Measurements from ENCODE around the gene NLE1. TPM values are rescaled to one million over a fixed set of nuclear protein-coding genes. Genes with fewer than 3 reads are reported as not detected.
A peak's percentile ranks its signal among the peaks of the same experiment; 100 is the strongest.

NLE1 gene
- total RNA-seq, 2 donors from 2014 or later = 9.1 to 18.5 TPM

DNA sequence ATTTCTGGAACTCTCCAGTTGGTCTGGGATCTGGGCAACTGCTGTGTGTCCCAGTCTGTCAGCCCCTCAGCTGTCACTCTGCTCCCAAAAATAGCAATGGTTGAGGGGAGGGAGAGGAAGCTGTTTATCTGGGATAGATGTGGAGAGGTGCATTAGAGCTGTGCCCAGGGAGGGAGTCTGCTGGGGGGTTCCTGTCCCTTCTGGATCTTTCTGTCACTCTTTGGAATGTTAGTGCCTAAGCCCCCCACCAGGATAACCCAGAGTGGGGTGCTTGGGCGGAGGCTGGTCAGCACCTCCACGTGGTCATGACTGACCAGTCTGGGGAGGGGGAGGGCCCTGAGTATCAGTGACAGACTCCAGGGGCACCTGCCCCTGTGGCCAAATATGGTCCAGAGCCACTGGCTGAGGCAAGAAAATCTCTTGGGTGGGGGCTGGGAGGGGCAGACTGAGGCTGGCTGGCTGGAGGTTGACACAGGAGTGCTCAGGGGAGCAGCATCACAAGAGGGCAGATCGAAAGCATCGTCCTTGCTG is 5.3 kb upstream of the NLE1 start, which contains the start of gene UNC45B:
UNC45B (plus strand) TSS at position 443 of the 531 bp plus-strand sequence. CDS start 447 bp downstream, outside the sequence.
- Histone ChIP-seq H3K27me3 (no peaks in the 10 kb centered on the region), H3K27ac (no peak within 1 kb of the TSS), H3K4me3 (no peak within 1 kb of the TSS), H3K9ac (ENCODE audit: low read depth in 2 of 2, low read length in 2 of 2) (no peak within 1 kb of the TSS), H3K9me3 (no peaks in the 10 kb centered on the region), H3K4me1 (no peaks in the 10 kb centered on the region), H3K36me3 (no peaks in the 10 kb centered on the region)
- intact Hi-C loops (cut with DNase I) = no loop called here
- TF ChIP-seq, protein P1, sequence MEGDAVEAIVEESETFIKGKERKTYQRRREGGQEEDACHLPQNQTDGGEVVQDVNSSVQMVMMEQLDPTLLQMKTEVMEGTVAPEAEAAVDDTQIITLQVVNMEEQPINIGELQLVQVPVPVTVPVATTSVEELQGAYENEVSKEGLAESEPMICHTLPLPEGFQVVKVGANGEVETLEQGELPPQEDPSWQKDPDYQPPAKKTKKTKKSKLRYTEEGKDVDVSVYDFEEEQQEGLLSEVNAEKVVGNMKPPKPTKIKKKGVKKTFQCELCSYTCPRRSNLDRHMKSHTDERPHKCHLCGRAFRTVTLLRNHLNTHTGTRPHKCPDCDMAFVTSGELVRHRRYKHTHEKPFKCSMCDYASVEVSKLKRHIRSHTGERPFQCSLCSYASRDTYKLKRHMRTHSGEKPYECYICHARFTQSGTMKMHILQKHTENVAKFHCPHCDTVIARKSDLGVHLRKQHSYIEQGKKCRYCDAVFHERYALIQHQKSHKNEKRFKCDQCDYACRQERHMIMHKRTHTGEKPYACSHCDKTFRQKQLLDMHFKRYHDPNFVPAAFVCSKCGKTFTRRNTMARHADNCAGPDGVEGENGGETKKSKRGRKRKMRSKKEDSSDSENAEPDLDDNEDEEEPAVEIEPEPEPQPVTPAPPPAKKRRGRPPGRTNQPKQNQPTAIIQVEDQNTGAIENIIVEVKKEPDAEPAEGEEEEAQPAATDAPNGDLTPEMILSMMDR (IDR thresholded peaks at IDR 0.05) = no peak
- no peak for DNase-seq

DNA sequence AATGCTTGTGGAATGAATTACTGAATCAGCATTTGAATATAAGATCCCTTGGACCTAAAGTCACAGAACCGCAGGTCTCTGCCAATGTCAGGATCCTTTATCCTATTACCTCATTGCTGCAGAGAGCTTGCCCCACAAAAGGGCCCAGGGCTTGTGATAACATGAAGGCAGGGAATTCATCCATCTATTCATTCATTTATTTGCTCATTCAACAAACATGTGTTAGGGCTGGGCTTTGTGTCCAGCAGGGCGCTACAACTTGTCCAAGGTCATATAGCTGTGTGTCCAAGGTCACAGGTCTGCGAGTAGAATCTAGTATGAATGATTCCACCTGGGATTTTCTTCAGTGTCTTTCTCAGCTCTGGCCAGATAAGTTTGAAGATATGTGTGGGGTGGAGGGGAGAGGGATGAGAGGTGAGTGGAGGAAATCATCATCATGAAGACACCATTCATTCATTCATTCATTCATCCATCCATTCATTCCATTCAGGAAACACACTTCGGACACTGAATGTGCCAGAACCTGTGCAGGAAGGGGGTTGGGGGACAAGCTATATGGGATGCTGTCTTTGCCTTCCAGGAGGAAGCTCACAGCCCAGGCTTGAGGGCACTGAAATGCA is 4.2 kb upstream of the NLE1 start:
- Histone ChIP-seq H3K27me3 (no peaks in the 10 kb centered on the region), H3K27ac (no peak overlapping the region), H3K36me3 (no peaks in the 10 kb centered on the region), H3K9me3 (no peaks in the 10 kb centered on the region), H3K9ac (ENCODE audit: low read depth in 2 of 2, low read length in 2 of 2) (no peak overlapping the region), H3K4me3 (no peak overlapping the region), H3K4me1 (no peaks in the 10 kb centered on the region)
- no peak for DNase-seq
- intact Hi-C loops (cut with DNase I) = no loop called here
- TF ChIP-seq, protein P1 (IDR thresholded peaks at IDR 0.05) = no peak

DNA sequence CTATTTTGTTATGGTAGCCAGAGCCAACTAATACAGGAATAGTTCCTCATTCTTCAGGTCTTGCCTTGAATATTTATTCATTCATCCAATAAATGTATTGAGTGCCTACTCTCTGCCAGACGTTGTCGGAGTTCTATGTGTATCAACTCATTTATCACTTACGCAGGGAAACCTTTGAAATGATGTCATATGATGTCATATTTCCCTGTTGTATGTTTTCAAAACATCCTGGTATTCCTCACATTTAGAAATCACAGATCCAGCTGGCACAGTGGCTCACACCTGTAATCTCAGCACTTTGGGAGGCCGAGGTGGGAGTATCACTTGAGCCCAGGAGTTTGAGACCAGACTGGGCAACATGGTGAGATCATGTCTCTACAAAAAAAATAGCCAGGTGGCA is 2.7 kb upstream of the NLE1 start:
- Histone ChIP-seq H3K9ac (ENCODE audit: low read depth in 2 of 2, low read length in 2 of 2) (no peak overlapping the region), H3K9me3 (no peaks in the 10 kb centered on the region), H3K4me1 (no peaks in the 10 kb centered on the region), H3K36me3 (no peaks in the 10 kb centered on the region), H3K4me3 (no peak overlapping the region), H3K27ac (no peak overlapping the region), H3K27me3 (no peaks in the 10 kb centered on the region)
- intact Hi-C loops (cut with DNase I) = no loop called here
- no peak for DNase-seq
- TF ChIP-seq, protein P1 (IDR thresholded peaks at IDR 0.05) = no peak

DNA sequence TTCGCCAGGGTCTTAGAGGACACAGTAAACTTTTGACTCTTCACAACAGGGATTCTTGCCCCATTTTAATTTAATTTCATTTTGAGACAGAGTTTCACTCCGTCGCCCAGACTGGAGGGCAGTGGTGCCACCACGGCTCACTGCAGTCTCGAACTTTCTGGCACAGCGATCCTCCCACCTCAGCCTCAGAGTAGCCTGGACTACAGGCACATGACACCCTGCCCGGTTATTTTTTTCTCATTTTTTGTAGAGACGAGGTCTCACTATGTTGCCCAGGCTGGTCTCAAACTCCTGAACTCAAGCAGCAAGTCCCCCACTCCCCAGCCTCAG is 329 bp upstream of the NLE1 start:
- DNase-seq = no peak
- intact Hi-C loops (cut with DNase I) = no loop called here
- H3K9ac ChIP-seq (ENCODE audit: low read depth in 2 of 2, low read length in 2 of 2) = peak overlapping the region in 1 of 2 donors; percentile 91
- TF ChIP-seq, protein P1 (IDR thresholded peaks at IDR 0.05) = no peak
- H3K4me1 ChIP-seq = no peaks in the 10 kb centered on the region
- H3K27ac ChIP-seq = no peak overlapping the region
- no peak overlapping the region for H3K4me3 ChIP-seq
- no peaks in the 10 kb centered on the region for H3K9me3 ChIP-seq
- no peaks in the 10 kb centered on the region for H3K27me3 ChIP-seq
- no peaks in the 10 kb centered on the region for H3K36me3 ChIP-seq

DNA sequence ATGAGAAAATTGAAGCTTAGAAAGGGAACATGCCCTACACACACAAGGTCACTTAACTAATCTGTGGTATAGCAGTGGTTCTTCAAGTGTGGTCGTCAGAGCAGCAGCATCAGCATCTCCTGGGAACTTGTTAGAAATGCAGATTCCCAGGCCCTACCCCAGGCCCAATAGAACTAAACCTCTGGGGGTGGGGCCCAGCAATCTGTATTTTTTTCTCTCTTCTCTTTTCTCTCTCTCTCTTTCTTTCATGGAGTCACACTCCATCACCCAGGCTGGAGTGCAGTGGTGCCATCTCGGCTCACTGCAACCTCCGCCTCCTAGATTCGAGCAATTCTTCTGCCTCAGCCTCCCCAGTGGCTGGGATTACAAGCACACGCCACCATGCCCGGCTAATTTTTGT is 3.9 kb downstream of the NLE1 start:
- Histone ChIP-seq H3K4me3 (no peak overlapping the region), H3K27me3 (no peaks in the 10 kb centered on the region), H3K36me3 (no peaks in the 10 kb centered on the region), H3K27ac (no peak overlapping the region), H3K4me1 (no peaks in the 10 kb centered on the region), H3K9me3 (no peaks in the 10 kb centered on the region), H3K9ac (ENCODE audit: low read depth in 2 of 2, low read length in 2 of 2) (no peak overlapping the region)
- TF ChIP-seq, protein P1 (IDR thresholded peaks at IDR 0.05) = no peak
- intact Hi-C loops (cut with DNase I) = no loop called here
- DNase-seq = no peak

All from colonic mucosa (tissue), 4 donors.